Stimulated activated naive CD8-positive, alpha-beta T cell treated with anti-CD3 and anti-CD28 coated beads, Interleukin-15, amount 100 ng/mL, for 72 hours (primary cell): ENCODE data around the gene ZDHHC19.

ENCODE experiments used
- ATAC-seq: fragments of 150-1000 bp; cut with Tn5 transposase; 2 replicates; pipeline ENCODE4 v1.10.0; 2021; ENCODE audit warnings: mild to moderate bottlenecking, moderate library complexity
- DNase-seq, 2 donors: peaks; one replicate each; pipeline ENCODE4 v3.0.0; 2021 to 2022
- H3K27ac Mint-ChIP-seq, 2 donors: one replicate each; pipeline ENCODE4 v1.8.0; 2022; ENCODE audit warnings: mild to moderate bottlenecking in 2 of 2, mixed read lengths in 2 of 2, moderate library complexity in 2 of 2
- H3K27me3 Mint-ChIP-seq: one replicate; pipeline ENCODE4 v1.8.0; 2022; ENCODE audit warnings: mixed read lengths
- H3K4me1 Mint-ChIP-seq: one replicate; pipeline ENCODE4 v1.8.0; 2022; ENCODE audit warnings: mild to moderate bottlenecking, mixed read lengths
- H3K4me3 Mint-ChIP-seq, 2 donors: one replicate each; pipeline ENCODE4 v1.8.0; 2022; ENCODE audit warnings: mild to moderate bottlenecking in 2 of 2, mixed read lengths in 2 of 2, moderate library complexity in 1 of 2
- H3K9me3 Mint-ChIP-seq, 2 donors: one replicate each; pipeline ENCODE4 v1.8.0; 2022; ENCODE audit warnings: mixed read lengths in 2 of 2

ZDHHC19 gene

DNA sequence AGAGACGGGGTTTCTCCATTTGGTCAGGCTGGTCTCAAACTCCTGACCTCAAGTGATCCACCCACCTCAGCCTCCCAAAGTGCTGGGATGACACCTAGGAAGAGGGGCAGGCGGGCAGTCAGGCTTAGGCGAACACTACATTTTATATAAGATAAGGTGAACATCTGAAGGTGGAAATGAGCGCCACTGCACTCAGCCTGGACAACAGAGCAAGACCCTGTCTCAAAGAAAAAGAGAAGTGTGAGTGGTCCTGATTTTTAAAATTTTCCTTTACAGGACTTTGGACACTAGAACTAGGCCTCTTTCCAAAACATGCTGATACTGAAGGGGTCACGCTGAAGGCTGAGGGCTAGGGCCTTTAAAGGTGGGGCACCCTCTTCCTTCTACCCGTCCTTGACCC, 48.0 kb downstream of the ZDHHC19 start:
- no peak for DNase-seq
- H3K9me3 Mint-ChIP-seq = no peaks in the 10 kb centered on the region
- no peak for ATAC-seq
- H3K27ac Mint-ChIP-seq = no peak overlapping the region
- H3K4me1 Mint-ChIP-seq = peaks cover 28% of the 10 kb centered on the region
- no peak overlapping the region for H3K4me3 Mint-ChIP-seq
- H3K27me3 Mint-ChIP-seq = no peaks in the 10 kb centered on the region

DNA sequence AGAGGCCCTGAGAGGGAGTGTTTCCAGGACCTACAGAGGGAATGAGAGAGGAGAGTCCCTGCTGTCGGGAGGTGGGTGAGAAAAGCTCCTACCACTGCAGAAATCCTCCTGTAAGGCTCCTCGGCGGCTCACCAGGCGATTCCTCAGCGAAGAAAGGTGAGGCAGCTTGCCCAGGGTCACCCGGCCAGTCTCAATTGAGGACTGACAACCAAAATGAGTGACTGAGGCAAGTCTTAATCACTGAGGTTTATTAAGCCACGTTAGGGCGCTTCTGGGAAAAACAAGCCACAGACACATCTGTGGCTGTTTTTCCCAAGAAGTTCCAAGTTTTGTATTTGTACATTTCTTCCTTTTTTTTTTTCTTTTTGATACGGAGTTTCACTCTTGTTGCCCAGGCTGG, 48.5 kb downstream of the ZDHHC19 start:
- DNase-seq (no peak), ATAC-seq (no peak)
- Mint-ChIP-seq H3K9me3 (no peaks in the 10 kb centered on the region), H3K4me1 (peaks cover 28% of the 10 kb centered on the region), H3K27ac (no peak overlapping the region), H3K27me3 (no peaks in the 10 kb centered on the region), H3K4me3 (no peak overlapping the region)

DNA sequence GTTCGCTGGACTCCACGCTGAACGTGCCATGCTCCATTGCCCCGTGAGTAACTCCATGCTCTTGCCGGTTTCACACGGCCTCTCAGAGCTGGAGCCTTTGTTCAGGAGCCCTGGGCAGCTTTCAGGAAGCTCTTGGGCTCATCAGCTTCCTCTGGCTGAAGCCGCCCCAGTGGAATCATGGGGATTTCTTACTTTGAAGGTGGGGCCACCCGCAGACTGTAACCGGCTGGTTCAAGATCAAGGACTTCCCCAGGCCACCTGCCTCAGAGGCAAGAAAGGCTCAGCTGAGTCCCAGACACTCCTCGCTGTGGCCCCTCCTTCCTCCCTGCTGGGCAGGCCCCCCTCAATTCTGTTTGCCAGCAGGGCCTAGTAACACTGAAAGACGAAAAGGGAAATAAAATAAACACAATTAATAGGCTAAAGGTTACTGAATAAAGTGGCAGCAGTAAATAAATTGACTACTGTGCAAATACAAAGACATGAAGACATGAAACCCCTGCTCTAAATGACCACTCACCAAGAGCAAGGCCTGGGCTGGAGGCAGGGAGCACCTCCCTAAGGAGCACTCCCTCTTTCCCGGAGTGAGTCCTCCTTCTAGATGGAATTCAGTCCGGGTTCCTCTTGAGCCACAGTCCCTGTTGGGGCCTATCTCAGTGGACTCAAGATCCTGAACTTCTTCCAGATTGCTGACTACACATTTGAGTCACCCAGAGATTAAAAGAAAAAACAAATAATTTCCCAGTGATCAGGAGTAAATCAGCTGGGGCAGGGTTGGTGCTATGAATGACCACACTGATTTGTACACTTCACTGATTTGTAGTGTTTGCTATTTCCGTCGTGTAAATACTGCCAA, 51.0 kb downstream of the ZDHHC19 start:
- H3K4me3 Mint-ChIP-seq = peak overlapping the region; percentile 24 to 41
- peak; percentile 97 for ATAC-seq
- peaks cover 25% of the 10 kb centered on the region for H3K4me1 Mint-ChIP-seq

DNA sequence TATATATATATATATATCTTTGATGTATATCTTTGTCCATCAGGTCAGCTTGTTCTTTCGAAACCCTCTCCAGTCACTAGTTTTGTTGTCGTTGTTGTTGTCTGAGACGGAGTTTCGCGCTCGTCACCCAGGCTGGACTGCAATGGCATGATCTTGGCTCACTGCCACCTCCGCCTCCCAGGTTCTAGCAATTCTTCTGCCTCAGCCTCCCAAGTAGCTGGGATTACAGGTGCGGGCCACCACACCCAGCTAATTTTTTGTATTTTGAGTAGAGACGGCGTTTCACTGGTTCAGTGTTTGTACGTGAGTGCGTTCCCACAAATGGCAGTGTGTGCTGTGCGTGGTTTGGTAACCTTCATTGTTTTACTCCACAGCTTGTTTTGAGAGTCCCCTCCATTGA, 51.7 kb downstream of the ZDHHC19 start:
- no peak for ATAC-seq
- H3K27ac Mint-ChIP-seq = peak overlapping the region; percentile 27 to 48
- peak overlapping the region in 1 of 2 donors; percentile 41 for H3K4me3 Mint-ChIP-seq
- no peaks in the 10 kb centered on the region for H3K9me3 Mint-ChIP-seq
- no peak for DNase-seq
- H3K27me3 Mint-ChIP-seq = no peaks in the 10 kb centered on the region
- H3K4me1 Mint-ChIP-seq = peaks cover 32% of the 10 kb centered on the region

More for the DNA sequence above, 51.0 kb downstream of the ZDHHC19 start:
- Mint-ChIP-seq H3K27ac (peak overlapping the region; percentile 37 to 48), H3K27me3 (no peaks in the 10 kb centered on the region), H3K9me3 (no peaks in the 10 kb centered on the region)
- peak; percentile 29 to 59 for DNase-seq

DNA sequence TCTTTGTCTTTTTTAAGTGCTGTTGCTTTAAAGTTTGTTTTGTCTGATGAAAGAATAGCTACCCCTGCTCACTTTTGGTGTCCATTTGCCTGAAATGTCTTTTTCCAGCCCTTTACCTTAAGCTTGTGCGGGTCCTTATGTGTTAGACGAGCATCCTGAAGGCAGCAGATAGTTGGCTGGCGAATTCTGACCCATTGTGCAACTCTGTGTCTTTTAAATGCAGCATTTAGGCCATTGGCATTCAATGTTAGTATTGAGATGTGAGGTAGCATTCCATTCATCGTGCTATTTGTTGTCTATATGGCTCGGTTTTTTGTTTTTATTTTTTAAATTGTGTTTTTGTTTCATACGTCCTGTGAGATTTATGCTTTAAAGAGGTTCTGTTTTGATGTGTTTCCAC, 55.0 kb downstream of the ZDHHC19 start:
- ATAC-seq = no peak
- Mint-ChIP-seq H3K27me3 (no peaks in the 10 kb centered on the region), H3K4me1 (peaks cover 31% of the 10 kb centered on the region), H3K4me3 (no peak overlapping the region), H3K27ac (peak overlapping the region in 1 of 2 donors; percentile 54), H3K9me3 (no peaks in the 10 kb centered on the region)
- DNase-seq = no peak

DNA sequence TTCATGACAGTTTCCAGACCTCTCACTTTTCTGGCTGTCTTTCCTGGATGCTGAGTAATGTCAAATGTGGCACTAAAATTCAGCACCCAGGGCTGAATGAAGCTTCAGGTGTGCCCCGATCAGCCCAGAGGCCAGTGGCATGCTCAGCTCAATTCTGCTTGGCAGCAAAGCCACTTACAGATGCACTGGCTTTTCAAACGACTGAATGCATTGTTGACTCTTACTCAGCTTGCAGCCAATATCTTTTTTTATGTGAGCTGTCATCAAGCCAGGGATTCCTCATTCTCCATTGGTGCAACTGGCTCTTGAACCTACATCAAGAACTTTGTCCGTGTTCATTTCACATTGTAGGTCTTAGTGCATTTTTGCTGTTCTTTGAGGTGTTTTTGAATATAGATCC, 60.7 kb downstream of the ZDHHC19 start:
- H3K27me3 Mint-ChIP-seq = no peaks in the 10 kb centered on the region
- no peaks in the 10 kb centered on the region for H3K9me3 Mint-ChIP-seq
- ATAC-seq (no peak), DNase-seq (no peak)
- H3K4me3 Mint-ChIP-seq = no peak overlapping the region
- H3K4me1 Mint-ChIP-seq = peaks cover 18% of the 10 kb centered on the region
- H3K27ac Mint-ChIP-seq = no peak overlapping the region

DNA sequence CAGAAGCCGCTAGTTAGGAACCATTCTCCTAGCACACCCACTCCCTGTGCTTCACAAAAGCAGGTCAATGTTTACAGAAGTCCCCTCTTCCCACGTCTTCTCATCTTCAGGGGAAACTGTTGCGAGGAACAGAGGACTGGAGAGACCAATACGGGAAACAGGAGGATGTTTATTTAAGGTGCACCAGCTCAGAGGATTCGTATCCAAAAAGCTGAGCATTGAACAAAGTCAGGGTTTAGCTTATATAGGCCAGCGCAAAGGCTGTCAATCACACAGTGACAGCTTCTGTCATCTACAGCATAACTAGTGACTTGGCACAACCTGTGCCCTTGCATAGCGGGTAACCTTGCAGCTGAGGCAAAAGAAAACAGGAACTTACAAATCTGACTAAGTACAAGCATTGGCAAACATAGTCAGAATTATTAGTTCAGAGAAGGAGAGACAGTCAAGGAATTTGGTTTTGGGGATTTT, 61.3 kb downstream of the ZDHHC19 start:
- H3K27me3 Mint-ChIP-seq = no peaks in the 10 kb centered on the region
- no peak overlapping the region for H3K27ac Mint-ChIP-seq
- DNase-seq = no peak
- no peaks in the 10 kb centered on the region for H3K9me3 Mint-ChIP-seq
- no peak overlapping the region for H3K4me3 Mint-ChIP-seq
- H3K4me1 Mint-ChIP-seq = peaks cover 12% of the 10 kb centered on the region
- no peak for ATAC-seq

DNA sequence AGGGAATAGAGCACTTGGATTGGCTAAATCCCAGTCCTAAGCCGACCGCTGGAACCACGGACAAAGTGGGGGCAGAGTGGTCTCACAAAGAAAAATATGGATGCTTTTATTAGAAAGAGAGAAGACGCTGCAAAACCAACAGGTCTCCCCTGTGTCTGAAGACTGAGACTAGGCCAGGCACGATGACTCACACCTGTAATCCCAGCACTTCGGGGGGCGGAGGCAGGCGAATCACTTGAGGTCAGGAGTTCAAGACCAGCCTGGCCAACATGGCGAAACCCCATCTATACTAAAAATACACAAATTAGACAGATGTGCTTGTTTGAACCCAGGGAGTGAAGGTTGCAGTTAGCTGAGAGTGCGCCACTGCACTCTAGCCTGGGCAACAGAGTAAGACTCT, 61.8 kb downstream of the ZDHHC19 start:
- ATAC-seq = no peak
- peaks cover 10% of the 10 kb centered on the region for H3K4me1 Mint-ChIP-seq
- no peak overlapping the region for H3K27ac Mint-ChIP-seq
- no peak for DNase-seq
- no peaks in the 10 kb centered on the region for H3K27me3 Mint-ChIP-seq
- H3K9me3 Mint-ChIP-seq = no peaks in the 10 kb centered on the region
- H3K4me3 Mint-ChIP-seq = no peak overlapping the region
